Loucy (cell line): ENCODE measurements around the gene TLR8.

Source experiments
- H2AFZ ChIP-seq: fragments of 200-600 bp; sonication (generic); 2 replicates; pipeline ENCODE4 v1.6.0; 2016; ENCODE audit warnings: antibody characterized with exemption, mild to moderate bottlenecking, low read length, moderate library complexity
- H3F3A ChIP-seq: fragments of 200-600 bp; 2 replicates; pipeline ENCODE4 v1.6.0; 2016; ENCODE audit warnings: antibody characterized with exemption, low read depth, mild to moderate bottlenecking
- H3K27me3 ChIP-seq: fragments of 200-600 bp; sonication (generic); 2 replicates; pipeline ENCODE4 v1.6.1; 2014; ENCODE audit warnings: low read length, mild to moderate bottlenecking; ENCODE audit not compliant: insufficient read depth, poor library complexity, severe bottlenecking
- H3K36me3 ChIP-seq: fragments of 200-600 bp; sonication (generic); 2 replicates; pipeline ENCODE4 v1.6.1; 2016; ENCODE audit warnings: low read length; ENCODE audit not compliant: insufficient read depth
- H3K4me1 ChIP-seq: fragments of 200-600 bp; sonication (generic); 2 replicates; pipeline ENCODE4 v1.5.1; 2014; ENCODE audit warnings: low read length, mild to moderate bottlenecking; ENCODE audit not compliant: insufficient read depth, poor library complexity, severe bottlenecking
- H3K4me2 ChIP-seq: fragments of 200-600 bp; sonication (generic); 2 replicates; pipeline ENCODE4 v1.6.0; 2014; ENCODE audit warnings: antibody characterized with exemption, low read length, low read depth, mild to moderate bottlenecking; ENCODE audit not compliant: poor library complexity, severe bottlenecking
- H3K4me3 ChIP-seq: fragments of 200-600 bp; sonication (generic); 2 replicates; pipeline ENCODE4 v1.5.1; 2014; ENCODE audit warnings: low read length, mild to moderate bottlenecking, mixed read lengths; ENCODE audit not compliant: poor library complexity, severe bottlenecking
- H3K79me2 ChIP-seq: fragments of 200-600 bp; sonication (generic); 2 replicates; pipeline ENCODE4 v1.6.1; 2014; ENCODE audit warnings: low read length; ENCODE audit not compliant: insufficient read depth
- H3K9ac ChIP-seq: fragments of 200-600 bp; sonication (generic); 2 replicates; pipeline ENCODE4 v1.6.0; 2014; ENCODE audit warnings: mild to moderate bottlenecking, low read depth, low read length, moderate library complexity; ENCODE audit not compliant: poor library complexity, severe bottlenecking
- H3K9me2 ChIP-seq: fragments of 200-600 bp; sonication (generic); replicated peaks from 2 replicates; pipeline ENCODE4 v1.6.1; 2016; ENCODE audit warnings: low read depth, low read length, mixed read lengths
- H3K9me3 ChIP-seq: fragments of 200-600 bp; sonication (generic); 2 replicates; pipeline ENCODE4 v1.6.1; 2014; ENCODE audit warnings: mild to moderate bottlenecking, antibody characterized with exemption, low read length, low read depth; ENCODE audit not compliant: insufficient read depth
- H4K20me1 ChIP-seq: fragments of 200-600 bp; sonication (generic); 2 replicates; pipeline ENCODE4 v1.6.0; 2014; ENCODE audit warnings: antibody characterized with exemption, low read length, mild to moderate bottlenecking; ENCODE audit not compliant: insufficient read depth, poor library complexity, severe bottlenecking
- CTCF ChIP-seq: fragments of 200-600 bp; sonication (generic); conservative IDR thresholded peaks from 2 replicates; pipeline ENCODE4 v1.5.1; 2014; ENCODE audit warnings: mild to moderate bottlenecking, antibody characterized with exemption, low read length
- EZH2phosphoT487 ChIP-seq: fragments of 200-600 bp; IDR thresholded peaks from 2 replicates; pipeline ENCODE4 v1.6.1; 2018; ENCODE audit warnings: antibody characterized with exemption, mild to moderate bottlenecking, moderate library complexity, borderline replicate concordance

Gene TLR8

GRCh38 chrX:12949927-12950656, 43.7 kb downstream of the TLR8 start:
- no peak overlapping the region; the same call in 1 of the 2 replicates for H2AFZ ChIP-seq
- peak overlapping the region; percentile 74 for H3K9ac ChIP-seq
- peak overlapping the region; percentile 77 for H3K4me2 ChIP-seq

GRCh38 chrX:12950851-12951594, 44.6 kb downstream of the TLR8 start:
- no peak for TF ChIP-seq EZH2phosphoT487
- TF ChIP-seq CTCF, result peak; percentile 80
- H3K9me3 ChIP-seq, result no peaks in the 10 kb centered on the region
- H3K79me2 ChIP-seq, result peaks cover 77% of the 10 kb centered on the region
- H3K9ac ChIP-seq, result peak overlapping the region; percentile 74
- H3K36me3 ChIP-seq, result no peaks in the 10 kb centered on the region
- no peak overlapping the region for H2AFZ ChIP-seq
- no peaks in the 10 kb centered on the region for H3K9me2 ChIP-seq
- H3K4me2 ChIP-seq, result peak overlapping the region; percentile 77
- 0 out of 2 replicates have a peak, but pooled peaks cover 3% of the 10 kb centered on the region for H3F3A ChIP-seq
- peak overlapping the region; percentile 66 for H3K4me3 ChIP-seq
- no peaks in the 10 kb centered on the region for H4K20me1 ChIP-seq
- no peaks in the 10 kb centered on the region for H3K27me3 ChIP-seq
- H3K4me1 ChIP-seq, result peaks cover 63% of the 10 kb centered on the region

More at GRCh38 chrX:12949927-12950656, 43.7 kb downstream of the TLR8 start:
- peaks cover 61% of the 10 kb centered on the region for H3K4me1 ChIP-seq
- no peaks in the 10 kb centered on the region for H3K27me3 ChIP-seq
- no peaks in the 10 kb centered on the region for H4K20me1 ChIP-seq
- H3K79me2 ChIP-seq, result peaks cover 74% of the 10 kb centered on the region
- H3K36me3 ChIP-seq, result no peaks in the 10 kb centered on the region
- H3K9me3 ChIP-seq, result no peaks in the 10 kb centered on the region
- peak overlapping the region; percentile 66 for H3K4me3 ChIP-seq
- TF ChIP-seq EZH2phosphoT487 (no peak), CTCF (no peak)
- no peaks in the 10 kb centered on the region for H3F3A ChIP-seq
- no peaks in the 10 kb centered on the region for H3K9me2 ChIP-seq

- Histone ChIP-seq H3K9me2 (no peaks in the 10 kb centered on the region), H3K9me3 (no peaks in the 10 kb centered on the region), H3K4me2 (peak overlapping the region; percentile 77), H2AFZ (no peak overlapping the region), H3K9ac (peak overlapping the region; percentile 74), H3K36me3 (no peaks in the 10 kb centered on the region), H3F3A (peaks cover 6% of the 10 kb centered on the region), H3K4me3 (peak overlapping the region; percentile 66), H3K79me2 (peaks cover 77% of the 10 kb centered on the region), H3K4me1 (peaks cover 65% of the 10 kb centered on the region), H3K27me3 (no peaks in the 10 kb centered on the region), H4K20me1 (no peaks in the 10 kb centered on the region)
- TF ChIP-seq CTCF (no peak), EZH2phosphoT487 (no peak)
Measured at GRCh38 chrX:12951595-12951975, 45.2 kb downstream of the TLR8 start.
